ENCODE results near the gene LMO3. TPM values are rescaled to one million over a fixed set of nuclear protein-coding genes. Genes with fewer than 3 reads are reported as not detected.
"Not testable (repeated sequence)": the region's sequence is repeated elsewhere in the genome, so short reads cannot be mapped to it uniquely, and the experiment has no call there.

The LMO3 gene
- total RNA-seq, 2 donors from 2014 or later = not detected

- Mint-ChIP-seq H3K4me1 (ENCODE audit: low read depth in 2 of 2) (no peaks in the 10 kb centered on the region), H3K27me3 (no peaks in the 10 kb centered on the region), H3K27ac (no peak overlapping the region), H3K4me3 (no peak overlapping the region), H3K36me3 (no peaks in the 10 kb centered on the region), H3K9me3 (peaks cover 8% of the 10 kb centered on the region)
- DNase-seq (ENCODE audit: low spot score) = no peak
- no peak for ATAC-seq
Observed at GRCh38 chr12:16553457-16553856, 52.5 kb downstream of the LMO3 start.

GRCh38 chr12:16552301-16552700 is 53.7 kb downstream of the LMO3 start:
- DNase-seq (ENCODE audit: low spot score) (no peak), ATAC-seq (no peak)
- Mint-ChIP-seq H3K27me3 (no peaks in the 10 kb centered on the region), H3K9me3 (peaks cover 8% of the 10 kb centered on the region), H3K27ac (no peak overlapping the region), H3K36me3 (no peaks in the 10 kb centered on the region), H3K4me3 (no peak overlapping the region), H3K4me1 (ENCODE audit: low read depth in 2 of 2) (no peaks in the 10 kb centered on the region)

- Mint-ChIP-seq H3K36me3 (no peaks in the 10 kb centered on the region), H3K27me3 (no peaks in the 10 kb centered on the region), H3K4me3 (no peak overlapping the region)
Observed at GRCh38 chr12:16545836-16546235, 60.1 kb downstream of the LMO3 start.

GRCh38 chr12:16542586-16542985 is 63.4 kb downstream of the LMO3 start:
- H3K4me3 Mint-ChIP-seq = no peak overlapping the region
- no peak overlapping the region for H3K27ac Mint-ChIP-seq
- DNase-seq (ENCODE audit: low spot score) = no peak
- no peak for ATAC-seq
- peaks cover 26% of the 10 kb centered on the region for H3K9me3 Mint-ChIP-seq
- no peaks in the 10 kb centered on the region for H3K4me1 Mint-ChIP-seq (ENCODE audit: low read depth in 2 of 2)
- H3K27me3 Mint-ChIP-seq = no peaks in the 10 kb centered on the region
- peaks cover 6% of the 10 kb centered on the region for H3K36me3 Mint-ChIP-seq

More at GRCh38 chr12:16545836-16546235, 60.1 kb downstream of the LMO3 start:
- no peak for DNase-seq (ENCODE audit: low spot score)
- H3K27ac Mint-ChIP-seq = no peak overlapping the region
- no peaks in the 10 kb centered on the region for H3K4me1 Mint-ChIP-seq (ENCODE audit: low read depth in 2 of 2)
- no peak for ATAC-seq
- H3K9me3 Mint-ChIP-seq = peaks cover 10% of the 10 kb centered on the region

- not testable (repeated sequence) for ATAC-seq; H3K36me3 Mint-ChIP-seq; H3K27me3 Mint-ChIP-seq; H3K4me3 Mint-ChIP-seq; H3K4me1 Mint-ChIP-seq (ENCODE audit: low read depth in 2 of 2); DNase-seq (ENCODE audit: low spot score); H3K27ac Mint-ChIP-seq
- H3K9me3 Mint-ChIP-seq = peaks cover 36% of the 10 kb centered on the region
Observed at GRCh38 chr12:16537652-16538051, 68.3 kb downstream of the LMO3 start.

GRCh38 chr12:16531621-16532020 is 74.3 kb downstream of the LMO3 start:
- Mint-ChIP-seq H3K4me3 (no peak overlapping the region), H3K9me3 (peaks cover 21% of the 10 kb centered on the region), H3K27ac (no peak overlapping the region), H3K36me3 (peaks cover 4% of the 10 kb centered on the region), H3K27me3 (no peaks in the 10 kb centered on the region), H3K4me1 (ENCODE audit: low read depth in 2 of 2) (no peaks in the 10 kb centered on the region)
- DNase-seq (ENCODE audit: low spot score) (no peak), ATAC-seq (no peak)

GRCh38 chr12:16530268-16530850 is 75.6 kb downstream of the LMO3 start:
- DNase-seq (ENCODE audit: low spot score) (no peak), ATAC-seq (no peak)
- no peak overlapping the region for H3K27ac Mint-ChIP-seq
- H3K27me3 Mint-ChIP-seq = no peaks in the 10 kb centered on the region
- peaks cover 18% of the 10 kb centered on the region for H3K9me3 Mint-ChIP-seq
- no peak overlapping the region for H3K4me3 Mint-ChIP-seq
- H3K4me1 Mint-ChIP-seq (ENCODE audit: low read depth in 2 of 2) = no peaks in the 10 kb centered on the region
- H3K36me3 Mint-ChIP-seq = peaks cover 4% of the 10 kb centered on the region

- no peak overlapping the region for H3K27ac Mint-ChIP-seq
- no peaks in the 10 kb centered on the region for H3K27me3 Mint-ChIP-seq
- peaks cover 17% of the 10 kb centered on the region for H3K9me3 Mint-ChIP-seq
Observed at GRCh38 chr12:16526693-16527092, 79.3 kb downstream of the LMO3 start.

GRCh38 chr12:16524378-16524777 is 81.6 kb downstream of the LMO3 start:
- Mint-ChIP-seq H3K9me3 (peaks cover 16% of the 10 kb centered on the region), H3K4me3 (no peak overlapping the region), H3K27ac (no peak overlapping the region), H3K36me3 (peaks cover 4% of the 10 kb centered on the region), H3K4me1 (ENCODE audit: low read depth in 2 of 2) (no peaks in the 10 kb centered on the region), H3K27me3 (no peaks in the 10 kb centered on the region)
- DNase-seq (ENCODE audit: low spot score) (no peak), ATAC-seq (no peak)

More at GRCh38 chr12:16526693-16527092, 79.3 kb downstream of the LMO3 start:
- Mint-ChIP-seq H3K4me3 (no peak overlapping the region), H3K4me1 (ENCODE audit: low read depth in 2 of 2) (no peaks in the 10 kb centered on the region), H3K36me3 (peaks cover 4% of the 10 kb centered on the region)
- DNase-seq (ENCODE audit: low spot score) (no peak), ATAC-seq (no peak)

- Mint-ChIP-seq H3K27me3 (no peaks in the 10 kb centered on the region), H3K9me3 (peaks cover 14% of the 10 kb centered on the region), H3K4me3 (no peak overlapping the region), H3K36me3 (peaks cover 4% of the 10 kb centered on the region), H3K27ac (no peak overlapping the region), H3K4me1 (ENCODE audit: low read depth in 2 of 2) (no peaks in the 10 kb centered on the region)
- ATAC-seq (no peak), DNase-seq (ENCODE audit: low spot score) (no peak)
Observed at GRCh38 chr12:16523951-16524331, 82.0 kb downstream of the LMO3 start.

- ATAC-seq = no peak
- H3K9me3 Mint-ChIP-seq = peaks cover 14% of the 10 kb centered on the region
- no peaks in the 10 kb centered on the region for H3K4me1 Mint-ChIP-seq (ENCODE audit: low read depth in 2 of 2)
- no peak for DNase-seq (ENCODE audit: low spot score)
- no peak overlapping the region for H3K27ac Mint-ChIP-seq
- H3K27me3 Mint-ChIP-seq = no peaks in the 10 kb centered on the region
- H3K36me3 Mint-ChIP-seq = peaks cover 4% of the 10 kb centered on the region
- H3K4me3 Mint-ChIP-seq = no peak overlapping the region
Observed at GRCh38 chr12:16523284-16523950, 82.5 kb downstream of the LMO3 start.

- no peak for ATAC-seq
- Mint-ChIP-seq H3K36me3 (peaks cover 4% of the 10 kb centered on the region), H3K4me1 (ENCODE audit: low read depth in 2 of 2) (no peaks in the 10 kb centered on the region), H3K4me3 (no peak overlapping the region), H3K9me3 (peaks cover 17% of the 10 kb centered on the region), H3K27ac (no peak overlapping the region), H3K27me3 (no peaks in the 10 kb centered on the region)
- no peak for DNase-seq (ENCODE audit: low spot score)
Observed at GRCh38 chr12:16520328-16520727, 85.6 kb downstream of the LMO3 start.

- peaks cover 10% of the 10 kb centered on the region for H3K9me3 Mint-ChIP-seq
- ATAC-seq = no peak
Observed at GRCh38 chr12:16515666-16516065, 90.3 kb downstream of the LMO3 start.

GRCh38 chr12:16513231-16513630 is 92.7 kb downstream of the LMO3 start:
- H3K36me3 Mint-ChIP-seq = no peaks in the 10 kb centered on the region
- no peak for DNase-seq (ENCODE audit: low spot score)
- H3K4me3 Mint-ChIP-seq = no peak overlapping the region
- H3K27me3 Mint-ChIP-seq = no peaks in the 10 kb centered on the region
- no peak for ATAC-seq
- no peaks in the 10 kb centered on the region for H3K4me1 Mint-ChIP-seq (ENCODE audit: low read depth in 2 of 2)
- no peak overlapping the region for H3K27ac Mint-ChIP-seq
- peaks cover 10% of the 10 kb centered on the region for H3K9me3 Mint-ChIP-seq

More at GRCh38 chr12:16515666-16516065, 90.3 kb downstream of the LMO3 start:
- H3K27ac Mint-ChIP-seq = no peak overlapping the region
- H3K27me3 Mint-ChIP-seq = no peaks in the 10 kb centered on the region
- no peak for DNase-seq (ENCODE audit: low spot score)
- H3K4me1 Mint-ChIP-seq (ENCODE audit: low read depth in 2 of 2) = no peaks in the 10 kb centered on the region
- H3K4me3 Mint-ChIP-seq = no peak overlapping the region
- no peaks in the 10 kb centered on the region for H3K36me3 Mint-ChIP-seq

GRCh38 chr12:16509411-16509810 is 96.6 kb downstream of the LMO3 start:
- ATAC-seq (no peak), DNase-seq (ENCODE audit: low spot score) (no peak)
- H3K4me3 Mint-ChIP-seq = no peak overlapping the region
- H3K27me3 Mint-ChIP-seq = no peaks in the 10 kb centered on the region
- no peak overlapping the region for H3K27ac Mint-ChIP-seq
- no peaks in the 10 kb centered on the region for H3K36me3 Mint-ChIP-seq
- H3K9me3 Mint-ChIP-seq = peaks cover 22% of the 10 kb centered on the region
- H3K4me1 Mint-ChIP-seq (ENCODE audit: low read depth in 2 of 2) = no peaks in the 10 kb centered on the region

Measured in natural killer cell treated with Interleukin-12 subunit alpha and Interleukin-12 subunit beta and Interleukin-15 and Interleukin-18, amount 100 ng/mL, for 72 hours (primary cell).